Measurements from ENCODE around the gene DPH6.

- TF ChIP-seq CTCF (conservative IDR thresholded peaks at IDR 0.05; ENCODE audit: low read depth, low read length) (no peak), EZH2 (IDR thresholded peaks at IDR 0.05; ENCODE audit: borderline replicate concordance, low read depth, low read length, poor library complexity, severe bottlenecking) (no peak)
These were observed 5.9 kb downstream of the DPH6 start for GRCh38 chr15:35540021-35540420.

All from A673 (cell line).